ENCODE measurements around the gene ATRNL1. TPM values are rescaled to one million over a fixed set of nuclear protein-coding genes. Genes with fewer than 3 reads are reported as not detected.

Gene ATRNL1
- total and polyA plus RNA-seq, 4 donors, result 0.40 to 26.9 (median 5.3) TPM

- Histone ChIP-seq H3K9me3 (ENCODE audit: control insufficient read depth in 4 of 4, low read length in 3 of 4) (no peaks in the 10 kb centered on the region), H3K27me3 (ENCODE audit: control insufficient read depth in 4 of 4, insufficient read depth in 4 of 4, low read length in 3 of 4) (peaks cover 0 to under 1% (median 0%) of the 10 kb centered on the region in 4 donors)
- TF ChIP-seq NR2F2 (IDR thresholded peaks at IDR 0.05), result no peak
These were observed 778.7 kb downstream of the ATRNL1 start for GRCh38 chr10:115871855-115872254.

GRCh38 chr10:115875172-115875571 is 782.0 kb downstream of the ATRNL1 start:
- no peak overlapping the region for H3K4me3 ChIP-seq (ENCODE audit: low read depth in 1 of 3, low read length in 3 of 3)
- H3K4me1 ChIP-seq (ENCODE audit: control insufficient read depth in 4 of 4, insufficient read depth in 4 of 4, low read length in 3 of 4), result no peaks in the 10 kb centered on the region
- no peak for DNase-seq (ENCODE audit: low spot score)
- TF ChIP-seq NR2F2 (IDR thresholded peaks at IDR 0.05) (no peak), GABPA (IDR thresholded peaks at IDR 0.05 in 1 of 2, conservative IDR thresholded peaks at IDR 0.05 in 1 of 2) (no peak), RXRA (IDR thresholded peaks at IDR 0.05) (no peak), ZBTB33 (IDR thresholded peaks at IDR 0.05) (no peak), JUND (IDR thresholded peaks at IDR 0.05) (no peak), HNF4G (IDR thresholded peaks at IDR 0.05) (no peak), MAX (IDR thresholded peaks at IDR 0.05) (no peak), SP1 (IDR thresholded peaks at IDR 0.05) (no peak), CTCF (IDR thresholded peaks at IDR 0.05; ENCODE audit: low read depth, low read length, missing input control) (no peak), HNF4A (conservative IDR thresholded peaks at IDR 0.05) (no peak), TAF1 (conservative IDR thresholded peaks at IDR 0.05) (no peak), RAD21 (IDR thresholded peaks at IDR 0.05) (no peak), FOXA2 (IDR thresholded peaks at IDR 0.05) (no peak), EGR1 (IDR thresholded peaks at IDR 0.05; ENCODE audit: low read depth in 2 of 2) (no peak), FOXA1 (IDR thresholded peaks at IDR 0.05) (no peak), REST (IDR thresholded peaks at IDR 0.05) (no peak)
- H3K36me3 ChIP-seq (ENCODE audit: control insufficient read depth in 4 of 4, insufficient read depth in 3 of 4, low read depth in 1 of 4, low read length in 3 of 4), result no peaks in the 10 kb centered on the region
- no peak overlapping the region for H3K9ac ChIP-seq (ENCODE audit: low read depth in 1 of 2, low read length in 2 of 2)
- 89% methylated on average over 2 of the region's 2 CpGs for WGBS
- no peak overlapping the region for H3K27ac ChIP-seq (ENCODE audit: low read depth in 1 of 2, low read length in 2 of 2)
- H3K9me3 ChIP-seq (ENCODE audit: control insufficient read depth in 4 of 4, low read length in 3 of 4), result no peaks in the 10 kb centered on the region
- H3K27me3 ChIP-seq (ENCODE audit: control insufficient read depth in 4 of 4, insufficient read depth in 4 of 4, low read length in 3 of 4), result peaks cover 0 to 2% (median 0%) of the 10 kb centered on the region in 4 donors

More at GRCh38 chr10:115871855-115872254, 778.7 kb downstream of the ATRNL1 start:
- Histone ChIP-seq H3K36me3 (ENCODE audit: control insufficient read depth in 4 of 4, insufficient read depth in 3 of 4, low read depth in 1 of 4, low read length in 3 of 4) (no peaks in the 10 kb centered on the region), H3K27ac (ENCODE audit: low read depth in 1 of 2, low read length in 2 of 2) (no peak overlapping the region), H3K9ac (ENCODE audit: low read depth in 1 of 2, low read length in 2 of 2) (no peak overlapping the region), H3K4me1 (ENCODE audit: control insufficient read depth in 4 of 4, insufficient read depth in 4 of 4, low read length in 3 of 4) (no peaks in the 10 kb centered on the region), H3K4me3 (ENCODE audit: low read depth in 1 of 3, low read length in 3 of 3) (no peak overlapping the region)
- 89% methylated on average over 1 of the region's 1 CpG for WGBS
- DNase-seq (ENCODE audit: low spot score), result no peak

Measured in liver (tissue), 9 donors.